HT1080 (cell line): ENCODE measurements around the gene PHRF1. TPM values are rescaled to one million over a fixed set of nuclear protein-coding genes. Genes with fewer than 3 reads are reported as not detected.

Experiments used
- DNase-seq: peaks from one replicate; pipeline ENCODE4 v3.0.0-alpha.2; 2015; ENCODE audit warnings: low read depth
- polyA plus RNA-seq, 2 experiments: library from polyadenylated mRNA; depleted of rRNA; stranded (reverse); fragments of >200 nt; gene quantifications; 2 replicates each; pipeline ENCODE4 v1.2.3, GENCODE V29; 2015
- total RNA-seq: library from RNA; depleted of rRNA; stranded (reverse); fragments of >200 nt; shearing (Covaris generic); gene quantifications from 2 replicates; pipeline ENCODE4 v1.2.3, GENCODE V29; 2014; rRNA removed

The PHRF1 gene, protein sequence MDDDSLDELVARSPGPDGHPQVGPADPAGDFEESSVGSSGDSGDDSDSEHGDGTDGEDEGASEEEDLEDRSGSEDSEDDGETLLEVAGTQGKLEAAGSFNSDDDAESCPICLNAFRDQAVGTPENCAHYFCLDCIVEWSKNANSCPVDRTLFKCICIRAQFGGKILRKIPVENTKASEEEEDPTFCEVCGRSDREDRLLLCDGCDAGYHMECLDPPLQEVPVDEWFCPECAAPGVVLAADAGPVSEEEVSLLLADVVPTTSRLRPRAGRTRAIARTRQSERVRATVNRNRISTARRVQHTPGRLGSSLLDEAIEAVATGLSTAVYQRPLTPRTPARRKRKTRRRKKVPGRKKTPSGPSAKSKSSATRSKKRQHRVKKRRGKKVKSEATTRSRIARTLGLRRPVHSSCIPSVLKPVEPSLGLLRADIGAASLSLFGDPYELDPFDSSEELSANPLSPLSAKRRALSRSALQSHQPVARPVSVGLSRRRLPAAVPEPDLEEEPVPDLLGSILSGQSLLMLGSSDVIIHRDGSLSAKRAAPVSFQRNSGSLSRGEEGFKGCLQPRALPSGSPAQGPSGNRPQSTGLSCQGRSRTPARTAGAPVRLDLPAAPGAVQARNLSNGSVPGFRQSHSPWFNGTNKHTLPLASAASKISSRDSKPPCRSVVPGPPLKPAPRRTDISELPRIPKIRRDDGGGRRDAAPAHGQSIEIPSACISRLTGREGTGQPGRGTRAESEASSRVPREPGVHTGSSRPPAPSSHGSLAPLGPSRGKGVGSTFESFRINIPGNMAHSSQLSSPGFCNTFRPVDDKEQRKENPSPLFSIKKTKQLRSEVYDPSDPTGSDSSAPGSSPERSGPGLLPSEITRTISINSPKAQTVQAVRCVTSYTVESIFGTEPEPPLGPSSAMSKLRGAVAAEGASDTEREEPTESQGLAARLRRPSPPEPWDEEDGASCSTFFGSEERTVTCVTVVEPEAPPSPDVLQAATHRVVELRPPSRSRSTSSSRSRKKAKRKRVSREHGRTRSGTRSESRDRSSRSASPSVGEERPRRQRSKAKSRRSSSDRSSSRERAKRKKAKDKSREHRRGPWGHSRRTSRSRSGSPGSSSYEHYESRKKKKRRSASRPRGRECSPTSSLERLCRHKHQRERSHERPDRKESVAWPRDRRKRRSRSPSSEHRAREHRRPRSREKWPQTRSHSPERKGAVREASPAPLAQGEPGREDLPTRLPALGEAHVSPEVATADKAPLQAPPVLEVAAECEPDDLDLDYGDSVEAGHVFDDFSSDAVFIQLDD (N-terminal part only)
- 37.0 and 40.5 TPM in 2 replicates for total RNA-seq
- 13.8 and 14.2 TPM in 2 replicates for polyA plus RNA-seq (2015; cell fraction: cytosol; rRNA removed)
- 34.4 and 35.3 TPM in 2 replicates for polyA plus RNA-seq (2015; cell fraction: nucleus; rRNA removed)

DNA sequence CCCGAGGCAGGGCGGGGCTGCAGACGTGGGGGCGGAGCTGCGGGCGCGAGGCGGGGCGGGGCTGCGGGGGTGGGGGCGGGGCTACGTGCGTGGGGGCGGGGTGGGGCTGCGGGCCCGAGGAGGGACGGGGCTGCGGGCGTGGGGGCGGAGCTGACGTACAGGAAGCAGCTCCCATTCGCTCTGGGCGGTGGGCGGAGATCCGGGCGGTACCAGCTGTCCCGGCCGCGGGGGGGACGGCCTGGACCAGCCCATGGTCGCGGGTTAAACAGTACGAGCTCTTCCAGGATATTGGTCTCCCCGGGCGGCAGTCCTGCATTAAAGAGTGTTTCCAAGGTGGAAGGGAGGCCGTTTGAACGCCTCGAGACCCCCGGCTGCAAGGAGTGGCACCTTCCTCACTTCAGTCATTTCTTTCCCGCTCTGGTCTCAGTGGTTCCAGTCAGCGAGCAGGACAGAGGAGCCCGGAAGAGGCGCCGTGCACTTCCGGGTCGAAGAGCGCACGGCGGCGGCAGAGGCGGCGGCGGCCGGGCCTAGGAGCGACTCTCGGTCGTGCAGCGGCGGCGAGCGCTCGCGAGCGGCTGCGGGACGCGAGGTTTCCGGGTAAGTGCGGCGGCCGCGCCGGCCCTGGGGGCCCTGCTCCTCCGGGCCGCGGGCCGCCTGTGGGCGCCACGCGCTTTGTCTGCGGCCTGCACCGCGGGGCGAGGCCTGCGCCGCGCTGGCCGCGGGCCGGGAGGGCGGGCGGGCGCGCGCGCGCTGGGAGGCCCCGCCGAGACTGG is at the start of gene PHRF1:
TSS of gene PHRF1 (plus strand) at position 475 of the 773 bp plus-strand sequence. CDS start 5,043 bp downstream, outside the sequence.
- DNase-seq = peak; percentile 85

DNA sequence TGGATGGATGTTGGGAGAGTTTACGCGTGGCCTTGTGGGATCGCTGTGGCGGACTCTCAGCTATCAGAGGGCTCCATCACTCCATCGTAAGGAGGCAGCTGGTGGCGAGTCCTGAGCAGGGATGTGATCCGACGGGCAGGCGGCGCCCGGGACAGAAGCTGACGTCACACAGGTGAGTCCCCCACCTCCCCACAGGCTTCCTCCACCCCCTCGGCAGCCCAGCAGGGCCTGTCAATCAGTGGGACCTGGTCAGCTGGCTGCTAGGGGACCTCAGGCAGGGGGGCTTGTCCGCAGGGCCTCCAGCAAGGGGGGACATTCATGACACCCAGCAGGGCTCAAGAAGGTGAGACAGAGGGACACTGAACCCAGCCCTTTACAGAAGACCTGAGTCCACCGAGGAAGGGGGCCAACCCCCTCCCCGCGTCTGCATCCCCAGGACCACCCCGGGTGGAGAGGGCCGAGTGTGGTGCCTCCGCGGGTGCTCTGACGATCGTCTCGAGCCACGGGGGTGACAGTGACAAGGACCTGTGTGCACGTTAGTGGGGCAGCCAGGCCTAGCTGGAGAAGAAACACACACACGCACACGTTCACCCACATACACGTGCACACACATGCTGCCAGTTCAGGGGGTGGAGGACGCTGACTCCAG is 48.0 kb upstream of the PHRF1 start:
- DNase-seq = no peak

DNA sequence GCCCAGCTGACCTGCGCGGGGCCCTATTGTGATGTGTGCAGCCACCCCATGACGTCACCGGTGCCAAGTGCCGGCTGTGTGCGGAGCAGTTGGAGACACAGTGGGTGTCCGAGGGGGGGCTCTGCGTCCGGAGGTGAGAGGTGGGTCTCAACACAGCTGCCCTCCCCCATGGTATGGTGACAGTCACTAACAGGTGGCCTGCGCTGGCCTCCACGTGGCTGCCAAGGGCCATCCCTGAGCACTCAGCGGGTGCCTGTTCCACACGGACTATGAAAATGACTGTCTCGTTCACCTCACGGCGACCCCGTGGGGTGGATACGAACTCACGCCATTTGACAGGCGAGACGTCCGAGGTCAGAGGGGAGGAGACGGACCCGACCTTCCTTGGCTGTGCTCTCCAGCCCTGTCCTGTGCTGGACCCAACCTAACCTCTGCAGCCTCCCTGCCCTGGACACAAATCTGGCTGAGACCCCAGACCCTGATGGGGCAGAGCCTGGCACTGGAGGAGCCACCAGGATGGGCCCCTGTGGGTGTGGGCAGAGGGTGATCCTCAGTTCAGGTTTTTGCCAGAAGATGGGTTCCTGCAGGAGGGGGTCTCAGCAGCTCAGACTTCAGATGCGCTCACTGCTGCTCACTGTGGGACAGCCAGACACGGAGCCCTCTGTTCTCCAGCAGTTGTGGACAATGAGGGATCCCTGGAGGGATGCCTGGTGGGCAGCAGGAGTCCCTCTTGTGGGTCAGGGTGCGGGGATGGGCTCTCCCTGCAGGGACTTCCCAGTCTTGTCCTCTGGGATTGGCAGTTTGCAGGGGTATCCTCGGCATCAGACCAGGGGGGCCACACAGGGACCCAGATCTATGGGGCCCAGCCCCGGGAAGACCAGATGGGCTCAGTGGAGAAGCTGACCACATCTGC is 47.2 kb upstream of the PHRF1 start:
- DNase-seq = no peak

DNA sequence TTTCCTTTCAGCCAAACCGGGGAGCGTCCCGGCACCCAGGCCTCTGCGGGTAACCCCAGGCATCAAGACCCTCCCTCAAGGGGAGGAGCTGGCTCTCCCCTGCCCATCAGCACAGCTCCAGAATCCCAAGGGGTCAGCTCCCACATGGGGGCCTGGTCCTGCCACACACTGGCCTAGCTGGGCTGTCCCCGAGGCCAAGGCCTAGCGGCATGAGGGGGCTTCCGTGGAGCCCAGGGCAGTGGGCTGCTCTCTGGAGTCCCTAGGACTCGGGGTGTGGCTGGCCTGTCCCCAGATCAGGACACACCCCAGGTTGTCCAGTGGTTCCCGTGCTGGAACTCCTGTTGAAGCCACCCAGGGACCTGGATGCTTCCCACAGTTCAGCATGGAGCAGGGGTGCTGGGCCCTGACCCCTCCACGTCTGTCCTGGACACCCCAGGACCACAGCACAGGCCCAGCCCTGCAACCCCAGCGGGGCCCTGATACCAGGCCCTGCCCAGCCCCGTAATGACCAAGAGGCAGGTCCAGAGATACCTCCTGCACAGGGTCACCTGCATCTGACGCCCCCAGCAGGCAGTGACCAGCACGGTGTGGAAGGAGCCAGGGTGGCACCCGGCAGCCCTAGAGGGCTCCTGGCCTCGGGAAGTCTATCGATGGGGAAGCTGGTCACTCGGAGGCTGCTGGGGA is 46.4 kb upstream of the PHRF1 start:
- DNase-seq = no peak

DNA sequence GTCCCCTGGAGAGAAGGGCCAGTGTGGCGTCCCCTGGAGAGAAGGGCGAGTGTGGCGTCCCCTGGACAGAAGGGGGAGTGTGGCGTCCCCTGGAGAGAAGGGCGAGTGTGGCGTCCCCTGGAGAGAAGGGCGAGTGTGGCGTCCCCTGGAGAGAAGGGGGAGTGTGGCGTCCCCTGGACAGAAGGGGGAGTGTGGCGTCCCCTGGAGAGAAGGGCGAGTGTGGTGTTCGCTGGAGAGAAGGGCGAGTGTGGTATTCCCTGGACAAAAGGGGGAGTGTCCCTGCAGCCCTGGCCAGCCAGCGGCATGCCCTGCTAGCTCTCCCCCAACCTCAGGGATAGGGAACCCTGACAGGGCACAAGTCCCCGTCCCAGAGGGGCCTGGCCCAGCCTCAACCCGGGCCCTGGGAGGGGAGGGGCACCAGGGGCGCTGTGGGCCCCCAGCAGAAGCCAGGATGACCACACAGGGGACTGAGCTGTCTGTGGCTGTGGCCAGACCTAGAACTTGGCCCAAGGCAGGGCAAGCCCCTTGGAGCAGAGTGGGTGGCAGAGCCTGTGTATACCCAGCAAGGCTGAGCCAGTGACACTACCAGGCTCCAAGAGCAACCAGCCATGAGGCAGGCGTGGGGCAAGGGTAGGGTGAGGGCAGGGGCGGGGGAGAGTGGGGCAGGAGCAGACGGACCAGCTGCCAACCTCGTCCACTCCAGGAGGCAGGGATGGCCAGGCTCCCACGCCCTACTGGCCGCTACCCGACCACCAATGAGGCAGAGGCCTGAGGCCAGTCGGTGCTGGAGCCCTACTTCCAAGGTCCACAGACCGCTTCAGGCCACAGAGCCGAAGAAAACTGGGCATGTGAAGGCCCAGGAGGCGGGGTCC is 45.1 kb upstream of the PHRF1 start:
- no peak for DNase-seq

DNA sequence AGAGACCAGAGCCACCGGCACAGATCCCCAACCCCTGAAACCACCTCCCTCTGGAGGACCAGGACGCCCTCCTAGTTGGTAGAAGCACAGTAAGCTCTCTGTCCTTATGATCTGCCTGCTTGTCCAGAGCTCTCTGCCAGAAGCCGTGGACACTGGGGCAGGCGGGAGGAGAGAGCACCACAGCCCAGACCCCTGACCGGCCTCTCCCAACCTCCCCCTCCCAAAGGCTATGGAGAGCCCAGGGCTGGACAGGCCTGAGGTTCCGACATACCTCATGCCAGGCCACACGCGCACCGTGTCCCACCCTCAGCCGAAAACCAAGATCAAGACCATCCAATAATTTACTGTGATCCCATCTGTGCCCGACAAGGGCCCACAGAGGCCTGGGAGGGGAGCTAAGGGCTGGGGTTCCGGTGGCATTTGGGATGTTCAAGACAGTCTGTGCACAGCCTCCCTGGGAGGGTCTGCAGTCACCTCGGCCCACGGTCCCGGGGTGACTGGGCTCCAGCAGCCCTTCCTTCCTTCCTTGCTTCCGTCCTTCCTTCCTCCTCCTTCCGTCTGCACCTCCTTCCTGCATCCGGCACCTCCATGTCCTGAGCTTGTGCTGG is 44.2 kb upstream of the PHRF1 start:
- no peak for DNase-seq

DNA sequence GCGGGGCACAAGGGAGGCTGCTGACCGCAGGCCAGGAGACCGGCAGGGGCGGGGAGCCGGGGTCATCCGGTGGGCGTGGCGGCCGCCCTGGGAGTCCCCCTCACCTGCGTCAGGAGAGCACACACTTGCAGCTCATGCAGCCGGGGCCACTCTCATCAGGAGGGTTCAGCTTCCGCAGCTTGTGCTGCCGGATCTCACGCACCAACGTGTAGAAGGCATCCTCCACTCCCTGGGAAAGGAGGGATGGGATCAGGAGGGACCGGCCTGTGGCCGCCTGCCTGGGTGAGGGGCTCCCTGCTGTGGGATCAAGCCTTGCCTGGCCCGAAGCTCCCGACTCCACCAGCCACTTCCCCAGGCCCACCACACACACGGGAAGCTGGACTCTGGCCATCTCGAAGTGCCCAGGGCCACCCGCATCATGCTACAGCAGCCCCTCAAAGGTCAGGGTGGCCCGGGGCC is 43.7 kb upstream of the PHRF1 start:
- no peak for DNase-seq

DNA sequence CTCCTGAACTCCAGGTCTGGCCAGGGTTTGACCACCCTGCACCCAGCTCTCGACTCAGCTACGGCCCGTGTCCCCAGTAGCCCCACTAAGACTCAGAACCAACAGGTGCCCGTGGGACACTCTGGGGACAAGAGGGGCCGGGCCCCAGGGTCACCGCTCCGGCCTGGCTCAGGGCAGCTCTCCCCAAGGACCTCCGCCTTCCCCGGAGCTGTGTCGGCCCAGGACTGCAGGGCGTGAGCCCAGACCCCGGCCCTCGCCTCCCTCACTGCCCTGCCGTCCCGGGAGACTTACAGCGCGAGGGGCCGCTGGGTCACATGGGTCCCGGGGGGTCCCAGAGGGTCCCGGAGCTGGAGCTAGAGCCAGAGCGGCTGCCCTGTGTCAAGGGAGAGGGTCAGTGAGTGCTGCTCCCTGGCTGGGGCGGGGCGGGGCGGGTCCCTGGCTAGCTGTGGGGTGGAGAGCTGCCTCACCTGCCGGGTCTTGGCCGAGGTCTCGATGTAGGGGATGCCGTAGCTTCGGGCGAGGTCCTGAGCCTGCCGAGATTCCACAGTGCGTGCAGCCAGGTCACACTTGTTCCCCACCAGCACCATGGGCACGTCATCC is 43.2 kb upstream of the PHRF1 start:
- no peak for DNase-seq

DNA sequence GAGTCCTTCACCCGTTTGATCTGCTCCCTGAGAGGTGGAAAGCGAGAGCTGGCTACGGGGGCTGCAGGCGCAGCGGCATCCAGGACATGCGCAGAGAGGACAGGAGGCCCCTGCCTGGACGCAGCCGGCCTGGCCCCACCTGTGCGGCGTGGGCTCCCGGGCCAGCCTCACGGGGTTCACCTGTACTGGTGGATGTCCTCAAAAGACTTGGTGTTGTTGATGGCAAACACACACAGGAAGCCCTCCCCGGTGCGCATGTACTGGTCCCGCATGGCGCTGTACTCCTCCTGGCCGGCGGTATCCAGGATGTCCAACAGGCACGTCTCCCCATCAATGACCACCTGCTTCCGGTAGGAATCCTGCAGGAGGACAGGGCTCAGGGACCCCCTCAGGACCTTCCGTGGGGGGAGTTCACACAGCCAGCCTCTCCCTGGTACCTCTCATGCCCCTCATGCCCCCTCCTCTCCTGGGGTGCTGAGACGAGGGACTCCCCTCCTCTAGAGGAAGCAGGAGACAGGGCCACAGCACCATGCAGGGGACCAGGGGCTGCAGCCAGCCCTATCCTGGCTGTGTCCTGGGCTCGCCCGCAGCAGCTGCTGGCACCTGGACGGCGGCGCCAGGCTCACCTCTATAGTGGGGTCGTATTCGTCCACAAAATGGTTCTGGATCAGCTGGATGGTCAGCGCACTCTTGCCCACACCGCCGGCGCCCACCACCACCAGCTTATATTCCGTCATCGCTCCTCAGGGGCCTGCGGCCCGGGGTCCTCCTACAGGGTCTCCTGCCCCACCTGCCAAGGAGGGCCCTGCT is 42.5 kb upstream of the PHRF1 start:
- no peak for DNase-seq

DNA sequence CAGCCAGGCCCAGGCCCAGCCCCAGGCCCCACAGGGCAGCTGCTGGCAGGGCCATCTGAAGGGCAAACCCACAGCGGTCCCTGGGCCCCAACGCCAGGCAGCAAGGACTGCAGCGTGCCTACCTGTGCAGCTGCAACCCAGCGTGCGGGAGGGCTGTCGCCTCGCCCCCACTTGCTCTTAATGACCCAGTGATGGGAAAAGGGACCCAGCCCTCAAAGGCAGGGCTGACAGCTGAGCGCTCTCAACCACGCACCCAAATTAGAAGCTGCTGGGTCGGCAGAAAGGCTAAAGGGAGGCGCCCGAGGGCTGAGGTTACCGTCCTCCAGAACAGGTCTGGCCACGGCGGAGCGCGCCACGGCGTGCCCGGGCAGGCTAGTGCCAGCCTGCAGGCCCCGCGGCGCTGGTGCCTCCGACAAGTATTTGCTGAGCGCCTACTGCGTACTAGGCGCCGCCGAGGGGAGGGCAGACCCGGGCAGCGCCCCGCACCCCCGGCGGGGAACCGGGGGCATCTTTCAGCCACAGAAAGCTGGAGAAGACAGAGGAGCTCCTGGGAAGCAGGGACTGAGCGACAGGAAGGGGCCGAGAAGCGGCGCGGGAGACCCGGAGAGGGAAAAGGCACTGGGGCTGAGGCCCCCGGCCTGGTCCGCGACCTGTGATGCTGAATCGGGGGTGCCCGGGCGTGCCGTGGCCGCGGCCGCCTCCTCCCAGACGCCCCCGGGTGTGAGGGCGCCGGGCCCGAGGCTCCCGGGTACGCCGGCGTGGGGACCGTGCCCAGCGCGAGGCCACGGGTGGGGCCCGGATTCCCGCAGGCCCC is 41.7 kb upstream of the PHRF1 start:
- DNase-seq = no peak

DNA sequence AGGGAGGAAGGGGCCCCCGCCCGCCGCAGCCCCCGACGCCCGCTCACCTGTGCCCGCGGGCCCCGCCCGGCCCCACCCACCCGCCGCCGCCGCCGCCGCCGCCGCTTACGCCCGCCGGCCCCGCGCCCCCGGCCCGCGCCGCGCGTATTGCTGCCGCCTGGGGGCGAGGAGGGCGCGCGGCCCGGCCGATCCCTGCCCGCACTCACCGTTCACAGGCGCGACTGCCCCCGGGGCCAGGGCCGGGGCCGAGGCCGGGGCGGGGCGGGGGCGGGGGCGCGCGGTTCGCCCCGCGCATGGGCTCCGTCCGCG is 41.1 kb upstream of the PHRF1 start:
- DNase-seq = no peak

DNA sequence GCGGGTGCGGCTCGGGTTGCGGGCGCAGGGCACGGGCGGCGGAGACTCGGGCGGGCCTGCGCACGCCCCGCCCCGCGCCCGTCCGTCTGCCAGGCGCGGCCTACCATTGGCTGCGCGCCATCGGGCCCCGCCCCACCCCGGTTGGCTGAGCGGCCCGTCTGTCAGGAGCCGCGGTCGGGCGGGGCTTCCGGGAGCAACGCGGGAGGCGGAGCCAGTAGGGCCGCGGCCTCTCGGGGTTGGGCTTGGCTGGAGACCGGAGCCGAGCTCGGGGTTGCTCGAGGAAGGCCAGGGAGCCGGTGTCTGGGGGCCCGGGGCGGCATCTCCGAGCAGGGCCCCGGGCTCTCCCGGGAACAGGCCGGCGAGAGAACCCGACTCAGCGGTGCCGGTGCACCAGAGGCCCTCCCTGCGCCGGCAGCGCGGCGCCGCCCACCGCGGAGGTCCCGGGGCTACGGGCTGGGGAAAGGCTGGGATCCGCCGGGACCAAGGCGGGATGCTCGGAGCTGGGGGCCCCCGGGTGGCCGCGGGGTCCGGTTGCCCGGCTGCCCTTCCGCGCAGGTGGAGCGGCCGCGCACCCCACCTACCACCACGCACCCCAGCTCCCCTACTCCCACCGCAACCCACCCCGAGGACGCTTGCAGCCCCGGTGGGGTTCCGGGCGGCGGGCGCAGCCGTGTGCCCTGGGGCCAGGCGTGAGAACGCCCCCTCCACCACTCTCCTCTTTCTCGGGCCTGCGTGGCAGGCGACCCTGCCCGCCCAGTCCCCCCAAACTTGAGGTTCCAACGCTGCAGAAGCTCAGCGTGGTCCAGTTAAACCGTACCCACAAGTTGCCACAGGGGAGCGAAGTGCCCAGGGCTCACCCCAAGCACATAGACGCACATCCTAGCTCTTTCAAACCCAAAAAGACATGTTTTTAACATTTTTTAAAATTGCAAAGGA is 40.5 kb upstream of the PHRF1 start, which contains the start of gene HRAS:
TSS of gene HRAS (minus strand) at position 58 of the 936 bp plus-strand sequence.
- DNase-seq = peak; percentile 84

DNA sequence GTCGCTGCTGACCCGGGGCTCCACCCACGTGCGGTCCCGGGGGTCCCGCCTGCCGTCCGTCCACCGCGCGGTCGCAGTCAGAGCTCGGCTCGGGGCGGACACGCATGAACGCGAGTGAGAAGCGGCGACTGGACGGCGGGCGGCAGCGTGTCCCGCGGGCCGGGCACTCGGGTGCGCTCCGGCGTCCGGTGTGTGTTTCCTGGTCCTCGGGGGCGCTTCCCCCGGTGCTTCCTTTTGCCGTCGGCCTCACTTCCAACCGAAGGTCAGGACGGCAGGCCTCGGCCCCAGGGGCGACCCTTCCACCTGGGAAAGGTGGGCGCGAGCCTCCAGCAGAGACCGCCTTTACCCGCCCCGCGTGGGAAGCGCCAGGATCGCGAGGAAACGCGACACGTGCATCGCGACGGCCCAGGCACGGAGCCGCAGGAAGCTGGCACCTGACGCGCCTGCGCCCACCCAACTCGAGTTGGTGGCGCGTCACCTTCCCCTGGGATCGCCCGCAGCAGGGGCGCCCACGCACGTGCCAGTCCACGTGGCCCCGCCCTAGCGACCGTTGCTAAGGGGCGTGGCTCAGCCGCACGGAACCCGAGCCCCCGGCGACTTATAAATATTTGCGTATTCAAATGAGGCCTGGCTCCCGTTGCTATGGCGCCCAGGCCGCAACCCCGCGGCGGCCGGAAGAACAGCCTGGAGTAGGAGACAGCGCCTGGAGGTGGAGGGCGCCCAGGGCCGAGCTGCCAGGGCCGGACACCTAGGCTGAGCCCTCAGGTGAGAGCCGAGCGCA is 39.2 kb upstream of the PHRF1 start, which contains the start of gene LRRC56:
TSS of gene LRRC56 (plus strand) at position 687 of the 781 bp plus-strand sequence. CDS start 3,158 bp downstream, outside the sequence.
- no peak for DNase-seq
